ENCODE measurements around the gene ZNF527.

The ZNF527 gene

DNA sequence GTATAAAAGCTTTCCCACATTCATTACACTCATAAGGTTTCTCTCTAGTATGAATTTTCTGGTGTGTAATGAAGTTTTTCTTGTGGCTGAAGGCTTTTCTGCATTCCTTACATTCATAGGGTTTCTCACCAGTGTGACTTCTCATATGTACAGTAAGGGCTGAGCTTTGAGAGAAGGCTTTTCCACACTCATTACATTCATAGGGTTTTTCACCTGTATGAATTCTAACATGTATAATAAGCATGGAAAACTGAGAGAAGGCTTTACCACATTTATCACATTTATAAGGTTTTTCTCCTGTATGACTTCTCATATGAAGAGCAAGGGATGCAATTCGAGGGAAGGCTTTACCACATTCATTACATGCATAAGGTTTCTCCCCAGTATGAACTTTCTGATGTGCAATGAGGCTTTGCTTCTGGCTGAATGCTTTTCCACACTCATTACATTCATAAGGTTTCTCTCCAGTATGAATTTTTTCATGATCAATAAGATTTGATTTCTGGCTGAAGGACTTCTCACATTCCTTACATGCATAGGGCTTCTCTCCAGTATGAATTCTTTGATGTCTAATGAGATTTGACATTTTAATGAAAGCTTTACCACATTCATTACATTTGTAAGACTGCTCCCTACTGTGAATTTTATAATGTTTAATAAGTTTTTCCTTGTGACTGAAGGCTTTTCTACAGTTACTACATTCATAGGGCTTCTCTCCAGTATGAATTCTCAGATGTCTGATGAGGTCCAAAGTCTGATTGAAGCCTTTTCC is 42.6 kb downstream of the ZNF527 start:
- DNase-seq (ENCODE audit: low read depth, low spot score): no peak
- no peak overlapping the region for H3K4me3 ChIP-seq (ENCODE audit: low read length)
